HUDEP-2 (cell line): ENCODE measurements around the gene ARL5C.

Source experiments
- DNase-seq, 76 experiments: peaks; one replicate each; lab custom pipeline; 2025; ENCODE audit not compliant: unreplicated experiment in 76 of 76; lab: John Stamatoyannopoulos, UW

ARL5C gene, protein sequence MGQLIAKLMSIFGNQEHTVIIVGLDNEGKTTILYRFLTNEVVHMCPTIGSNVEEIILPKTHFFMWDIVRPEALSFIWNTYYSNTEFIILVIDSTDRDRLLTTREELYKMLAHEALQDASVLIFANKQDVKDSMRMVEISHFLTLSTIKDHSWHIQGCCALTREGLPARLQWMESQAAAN

DNA sequence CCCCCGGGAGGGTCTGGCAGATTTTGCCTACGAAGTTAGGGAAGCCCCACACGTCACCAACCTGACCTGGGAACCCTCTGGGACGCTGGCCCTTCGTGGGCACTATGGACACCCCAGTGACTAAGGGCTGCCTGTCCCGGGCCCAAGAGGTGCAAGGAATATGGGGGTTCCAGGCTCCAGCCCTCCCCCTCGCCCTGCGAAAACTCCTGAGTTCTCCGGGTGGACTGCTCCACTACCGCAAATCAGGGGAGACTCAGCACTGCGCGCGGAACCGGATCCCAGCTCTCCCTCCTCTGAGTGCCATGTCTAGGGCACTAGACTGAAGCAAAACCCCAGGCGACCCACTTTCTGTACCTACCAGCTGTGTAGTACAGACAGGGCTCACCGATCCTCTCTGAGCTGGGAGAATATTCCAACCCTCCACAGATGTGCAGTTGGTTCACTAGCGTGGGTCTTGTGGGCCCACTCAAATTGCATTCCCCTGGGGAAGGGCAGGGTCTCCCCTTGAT, at the start of gene ARL5C:
TSS of gene ARL5C (minus strand) at position 321 of the 509 bp plus-strand sequence. CDS start 401 bp downstream, outside the sequence.
- no peak for DNase-seq

DNA sequence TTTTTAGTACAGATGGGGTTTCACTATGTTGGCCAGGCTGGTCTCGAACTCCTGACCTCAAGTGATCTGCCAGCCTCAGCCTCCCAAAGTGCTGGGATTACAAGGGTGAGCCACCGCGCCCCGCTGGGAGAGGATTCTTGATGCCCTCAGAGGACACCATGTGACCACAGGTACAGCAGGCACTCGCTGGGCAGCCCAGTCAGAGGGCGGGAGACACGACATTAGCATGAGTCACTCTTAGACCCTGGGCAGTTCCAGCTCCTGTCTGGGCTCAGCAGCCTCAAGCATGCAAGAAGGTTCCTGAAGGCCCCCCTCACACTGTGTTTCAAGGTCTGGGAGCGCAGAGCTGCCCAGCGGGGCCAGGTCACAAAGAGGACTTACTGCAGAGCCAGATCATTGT, 47.9 kb upstream of the ARL5C start:
- peak in 2 of 76 experiments; percentile 8 to 31 for DNase-seq

DNA sequence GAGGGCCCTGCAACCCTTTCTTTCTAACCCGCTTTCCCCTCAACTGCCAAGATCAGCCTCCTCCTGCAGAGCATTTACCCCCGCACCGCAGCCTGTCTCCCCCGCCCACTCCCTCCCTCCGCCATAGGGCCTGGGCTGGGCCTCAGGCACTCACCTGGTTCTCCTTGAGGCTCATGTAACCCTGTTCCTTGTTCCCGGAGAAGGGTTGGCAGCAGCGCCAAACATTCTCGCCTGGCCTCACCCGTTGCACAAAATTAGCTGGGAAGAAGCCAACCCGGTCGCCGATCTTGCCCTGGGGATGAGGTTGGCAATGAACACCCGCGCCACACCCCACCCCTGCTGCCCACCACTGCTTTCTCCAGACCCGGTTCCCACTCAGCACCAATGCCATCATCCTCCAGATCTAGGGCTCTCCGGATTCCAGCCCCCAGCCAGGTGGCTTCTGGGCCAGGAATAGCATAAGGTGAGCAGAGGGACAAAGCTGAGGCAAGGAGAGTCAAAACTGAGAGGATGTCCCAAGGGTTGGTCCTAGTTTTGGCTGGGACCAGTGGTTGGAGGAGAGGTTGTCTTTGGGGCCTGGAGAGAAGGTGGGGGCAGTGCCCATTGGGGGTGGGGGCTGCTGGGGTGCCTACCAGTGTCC, 47.0 kb upstream of the ARL5C start:
- DNase-seq, result no peak

DNA sequence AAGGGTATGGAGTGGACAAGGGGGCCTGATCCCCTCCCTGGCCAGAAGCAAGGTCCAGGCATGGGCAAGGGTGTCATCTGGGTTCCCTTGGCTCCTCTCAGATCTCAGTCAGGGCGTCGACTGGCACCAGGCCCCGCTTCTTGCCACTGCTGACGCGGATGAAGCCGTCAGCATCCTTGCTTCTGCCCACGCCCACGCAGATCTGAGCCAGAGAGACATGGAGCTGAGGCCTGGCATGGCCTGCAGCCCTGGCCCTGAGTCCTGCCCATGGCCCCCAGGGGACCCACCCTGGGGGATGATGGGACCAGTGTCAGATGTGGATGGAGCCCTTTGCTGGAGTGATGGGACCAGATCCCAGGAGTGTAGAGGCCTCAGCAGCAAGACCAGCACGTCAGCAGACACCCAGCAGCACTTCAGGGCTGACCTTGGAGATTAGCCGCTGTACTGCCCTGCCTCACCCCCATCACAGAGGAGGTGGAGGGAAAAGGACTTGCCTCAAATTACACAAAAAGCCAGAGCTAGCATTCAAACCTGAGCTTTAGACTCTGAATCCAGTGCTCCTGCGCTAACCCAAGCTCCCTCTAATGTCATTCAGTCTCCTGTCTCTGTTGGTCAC, 46.3 kb upstream of the ARL5C start:
- DNase-seq, result peak in 4 of 76 experiments; percentile 21 to 30 (median 24)

DNA sequence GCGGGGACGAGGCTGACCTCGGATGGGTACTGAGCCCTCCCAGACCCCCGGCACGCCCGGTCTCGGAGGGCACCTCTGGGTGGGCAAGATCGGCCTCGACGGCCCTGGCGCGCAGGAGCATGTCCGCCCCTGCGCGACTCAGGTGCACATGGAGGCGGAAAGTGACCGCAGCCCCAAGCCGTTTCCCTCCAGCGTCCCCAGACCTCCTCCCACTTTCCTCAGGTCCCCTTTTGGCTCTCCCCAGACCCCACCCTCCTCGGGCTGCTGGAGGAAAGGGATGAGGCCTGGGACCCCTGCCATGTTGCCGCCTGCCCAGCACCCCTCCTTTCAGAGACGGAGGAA, 44.1 kb upstream of the ARL5C start:
- DNase-seq, result no peak

DNA sequence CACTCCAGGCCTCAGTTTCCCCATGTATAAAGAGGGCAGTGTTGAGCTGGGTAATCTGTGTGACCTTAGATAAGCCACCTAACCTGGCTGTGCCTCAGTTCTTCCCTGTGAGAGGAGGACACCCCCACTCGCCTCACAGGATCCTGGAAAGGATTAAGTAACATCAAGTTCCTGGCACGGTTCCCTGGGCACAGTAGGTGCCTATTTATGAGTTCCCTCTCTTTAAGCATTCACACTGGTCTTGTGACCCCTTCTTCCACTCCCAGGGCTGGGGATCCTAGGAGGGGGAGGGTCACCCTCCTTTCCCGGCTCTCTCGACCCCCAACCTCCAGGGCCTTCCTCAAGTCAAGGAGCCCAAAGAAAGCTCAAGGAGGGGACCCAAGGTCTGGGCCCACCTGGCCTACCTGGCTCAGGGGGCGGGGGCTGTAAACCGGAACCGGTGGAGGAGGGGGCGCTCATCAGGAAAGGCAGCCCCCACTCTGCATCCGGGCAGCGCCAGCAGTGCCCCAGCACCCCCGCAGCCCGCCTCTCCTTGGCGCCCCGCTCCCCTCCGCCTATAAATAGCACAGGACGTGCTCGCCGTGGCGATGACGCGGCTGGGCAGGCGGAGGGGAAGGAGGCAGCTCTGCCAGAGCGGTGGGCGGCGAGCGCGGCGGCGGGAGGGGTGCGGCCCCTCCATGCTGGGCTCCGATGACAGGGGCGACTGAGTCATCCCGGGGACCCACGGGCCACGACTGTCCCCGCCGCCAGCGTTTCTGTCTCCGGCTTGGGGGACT, 43.5 kb upstream of the ARL5C start:
- peak in 5 of 76 experiments; percentile 11 to 28 (median 15) for DNase-seq

DNA sequence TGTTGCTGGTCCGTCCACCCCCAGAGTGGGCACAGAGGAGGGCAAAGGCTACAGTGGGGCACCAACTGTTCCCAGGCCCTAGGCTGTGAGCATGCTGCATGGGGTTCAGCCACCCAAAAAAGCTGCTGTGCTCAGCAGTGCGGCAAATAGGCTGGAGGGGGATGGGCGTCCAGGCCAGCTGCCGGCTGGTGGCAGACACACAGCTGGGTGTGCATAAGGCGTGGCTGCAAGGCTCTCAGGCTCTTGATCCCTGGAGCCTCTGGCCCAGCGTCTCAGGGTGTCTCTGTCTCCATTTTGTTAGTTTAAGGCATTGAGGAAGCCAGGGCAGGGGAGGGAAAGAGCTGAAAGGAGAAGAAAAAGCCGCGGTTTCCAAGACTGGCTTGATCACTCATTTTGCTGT, 42.9 kb upstream of the ARL5C start:
- peak in 45 of 76 experiments; percentile 9 to 65 (median 42) for DNase-seq

DNA sequence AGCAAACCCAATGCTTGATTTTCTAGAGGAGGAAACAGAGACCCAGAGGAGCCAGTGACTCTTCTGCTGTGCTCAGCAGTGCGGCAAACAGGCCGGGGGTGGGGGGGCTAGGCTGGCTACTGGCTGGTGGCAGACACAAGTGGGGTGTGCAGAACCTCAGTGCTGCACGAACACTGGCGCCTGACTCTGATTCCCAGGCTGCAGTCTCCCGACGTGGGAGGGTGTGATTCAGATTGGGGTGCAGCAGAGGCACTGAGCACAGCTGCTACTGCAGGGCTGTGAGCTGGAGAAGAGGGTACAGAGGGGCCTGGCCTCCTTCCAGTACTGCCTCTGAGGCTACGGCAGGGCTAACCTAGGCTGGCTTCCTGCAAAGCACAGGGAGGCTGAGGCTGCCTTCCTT, 42.2 kb upstream of the ARL5C start:
- no peak for DNase-seq

DNA sequence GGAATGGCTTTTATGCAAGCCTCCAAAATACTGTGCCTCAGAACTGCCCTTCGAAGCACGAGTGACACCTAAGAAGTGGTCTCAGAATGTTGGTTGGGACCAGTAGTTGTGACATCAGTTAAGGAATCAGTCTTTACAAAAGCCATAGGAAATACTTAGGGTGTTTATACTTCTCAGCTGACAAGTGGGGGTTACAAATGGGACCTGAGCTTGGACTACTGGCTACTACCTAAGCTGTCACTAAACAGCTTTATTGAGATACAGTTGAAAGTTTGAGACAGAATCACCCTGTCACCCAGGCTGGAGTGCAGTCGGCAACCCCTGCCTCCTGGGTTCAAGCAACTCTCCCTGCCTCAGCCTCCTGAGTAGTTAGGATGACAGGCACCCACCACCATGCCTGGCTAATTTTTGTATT, 39.2 kb upstream of the ARL5C start:
- peak in 2 of 76 experiments; percentile 14 to 19 for DNase-seq

DNA sequence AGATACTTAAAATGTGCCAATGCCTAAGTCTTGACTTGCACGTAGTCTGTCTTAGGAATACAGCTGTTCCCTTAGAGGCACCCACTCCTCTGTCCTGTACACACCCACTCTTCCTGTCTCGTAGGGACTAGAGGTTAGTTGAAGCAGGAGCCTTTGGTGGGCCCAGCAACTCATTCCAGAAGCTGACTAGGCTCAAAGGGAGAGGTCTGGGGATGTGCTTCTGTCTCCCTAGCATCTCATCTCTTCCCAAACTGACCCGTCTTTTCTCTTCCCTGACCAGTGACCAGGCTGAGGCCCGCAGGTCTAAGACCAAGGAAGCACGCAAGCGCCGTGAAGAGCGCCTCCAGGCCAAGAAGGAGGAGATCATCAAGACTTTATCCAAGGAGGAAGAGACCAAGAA, 38.3 kb upstream of the ARL5C start:
- DNase-seq, result no peak

DNA sequence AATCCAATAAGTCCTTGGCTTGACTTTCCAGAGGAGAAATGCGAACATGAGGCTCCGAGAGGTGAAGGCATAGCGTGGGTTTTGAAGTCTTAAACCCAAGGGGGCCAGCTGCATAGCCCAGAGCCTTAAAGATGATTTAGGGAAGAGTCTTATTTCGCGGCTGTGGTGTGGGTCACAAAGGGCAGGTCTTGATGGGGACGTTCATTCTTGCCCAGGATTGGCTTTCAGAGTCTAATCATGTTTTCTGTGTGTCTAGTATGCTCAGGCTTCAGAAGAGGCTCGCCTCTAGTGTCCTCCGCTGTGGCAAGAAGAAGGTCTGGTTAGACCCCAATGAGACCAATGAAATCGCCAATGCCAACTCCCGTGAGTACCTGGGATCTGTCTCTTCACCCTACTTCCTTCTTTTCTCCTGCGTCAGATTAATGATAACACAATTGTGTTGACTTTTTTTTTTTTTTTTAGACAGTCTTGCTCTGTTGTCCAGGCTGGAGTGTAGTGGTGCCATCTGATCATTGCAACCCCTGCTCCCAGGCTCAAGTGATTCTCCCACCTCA, 35.1 kb upstream of the ARL5C start:
- DNase-seq, result peak in 4 of 76 experiments; percentile 10 to 21 (median 15)

DNA sequence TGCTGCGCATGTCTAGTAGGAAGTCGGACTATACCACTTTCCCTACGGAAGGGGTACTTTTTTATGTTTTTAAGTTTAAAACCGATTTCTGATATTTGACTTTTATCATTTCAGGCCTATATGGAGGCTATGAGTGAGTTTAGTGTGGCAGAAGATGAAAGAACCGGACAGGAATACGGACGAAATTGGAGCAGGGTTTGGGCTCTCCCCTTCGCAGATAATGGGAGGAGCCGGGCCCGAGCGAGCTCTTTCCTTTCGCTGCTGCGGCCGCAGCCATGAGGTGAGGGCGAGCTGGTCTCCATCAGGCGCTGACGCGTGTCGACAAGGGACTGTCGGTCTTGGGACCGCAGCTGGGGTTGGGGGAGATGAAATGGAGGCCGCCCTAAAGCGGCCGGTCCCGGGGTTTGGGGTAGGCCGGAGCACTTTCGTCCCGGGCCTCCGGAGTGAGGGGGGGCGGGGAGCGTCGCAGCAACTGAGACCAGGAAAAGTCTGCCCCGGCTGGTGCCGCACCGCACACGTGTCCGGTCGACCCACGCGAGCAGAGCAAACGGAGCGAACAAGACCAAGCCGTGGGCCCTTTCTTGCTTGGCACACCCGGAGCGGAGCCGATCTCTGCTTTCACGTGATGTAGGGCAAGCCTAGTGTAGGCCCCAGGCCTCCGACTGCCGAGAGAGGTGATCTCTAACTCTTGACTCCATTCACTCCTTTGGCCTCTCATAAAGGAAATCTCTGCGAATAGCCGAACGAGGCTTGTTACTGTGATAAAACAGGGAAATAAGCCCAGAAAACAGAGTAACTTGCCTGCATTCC, 34.3 kb upstream of the ARL5C start, which contains the start of gene RPL19:
TSS of gene RPL19 (plus strand) at position 214 of the 810 bp plus-strand sequence. CDS start at position 276, 62 bp downstream.
- peak in 55 of 76 experiments; percentile 24 to 88 (median 66) for DNase-seq

DNA sequence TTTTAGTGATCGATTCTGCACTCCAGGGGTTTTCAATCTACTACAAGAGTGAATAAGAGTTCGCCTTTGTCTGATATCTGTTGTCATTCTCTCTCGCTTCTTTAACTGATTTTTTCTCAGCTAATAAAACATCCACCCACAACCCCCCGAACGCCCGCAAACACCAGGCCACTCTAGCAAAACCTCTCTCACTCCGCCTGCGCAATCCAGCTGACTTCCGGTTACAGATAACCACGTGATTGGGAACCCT, 33.8 kb upstream of the ARL5C start:
- peak in 63 of 76 experiments; percentile 16 to 91 (median 81) for DNase-seq

DNA sequence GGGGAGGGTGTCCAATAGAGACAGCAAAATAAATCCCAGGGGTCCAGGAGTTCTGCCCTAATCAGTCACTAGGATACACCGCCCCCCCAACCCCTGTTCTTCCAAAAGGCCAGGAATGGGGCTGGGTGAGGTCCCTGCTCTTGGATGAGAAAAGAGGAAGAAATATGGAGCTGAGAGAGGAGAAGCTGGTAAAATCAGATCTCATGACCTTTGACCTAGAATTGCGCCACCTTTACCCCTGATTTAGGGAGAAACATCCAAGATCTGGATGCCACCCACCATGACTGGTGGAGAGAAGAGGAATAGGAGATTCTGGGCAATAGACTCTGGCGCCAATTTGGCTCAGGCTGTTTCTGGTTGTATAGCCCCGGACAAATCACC, 32.2 kb upstream of the ARL5C start:
- no peak for DNase-seq

DNA sequence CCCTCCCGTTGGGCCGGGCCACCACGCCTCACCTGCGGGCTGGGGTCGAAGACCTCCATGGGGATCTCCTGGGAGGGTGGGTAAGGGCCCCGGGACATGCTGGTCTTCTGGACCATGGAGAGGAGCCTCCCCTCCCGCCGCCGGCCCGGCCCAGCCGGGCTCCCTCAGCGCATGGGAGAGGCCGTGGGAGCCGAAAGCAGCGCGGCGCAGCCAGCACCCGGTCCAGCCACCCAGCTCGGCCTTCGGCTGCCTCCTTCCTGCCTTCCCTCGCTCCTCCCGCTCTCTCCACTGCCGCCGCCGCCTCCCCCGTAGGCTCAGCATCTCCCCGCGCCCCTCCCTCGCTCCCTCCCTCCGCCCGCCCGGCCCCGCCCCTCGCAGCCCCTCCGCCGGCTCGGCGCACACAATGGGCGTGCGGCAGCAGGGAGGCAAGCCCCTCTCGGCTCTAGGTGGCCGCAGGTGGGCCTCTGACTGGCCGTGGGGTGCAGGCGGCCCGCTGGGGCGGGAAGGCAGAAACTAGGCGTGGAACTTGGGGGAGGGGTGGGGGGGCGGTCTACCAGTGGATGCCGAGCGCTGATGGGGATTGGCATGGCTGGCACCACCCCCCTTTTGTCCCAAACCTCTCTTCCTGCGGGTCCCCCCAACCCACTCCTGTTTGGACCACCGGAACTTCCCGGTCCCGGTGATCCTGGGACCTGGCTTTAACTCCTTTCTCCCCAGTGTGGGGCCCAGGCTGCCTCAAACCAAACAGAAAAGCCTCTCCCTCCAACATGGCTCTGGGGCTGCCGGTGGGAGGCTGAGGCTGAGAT, 31.6 kb upstream of the ARL5C start, which contains the start of gene CACNB1:
TSS of gene CACNB1 (minus strand) at position 290 of the 806 bp plus-strand sequence. CDS start at position 116, 174 bp downstream.
- peak in 38 of 76 experiments; percentile 9 to 74 (median 42) for DNase-seq

DNA sequence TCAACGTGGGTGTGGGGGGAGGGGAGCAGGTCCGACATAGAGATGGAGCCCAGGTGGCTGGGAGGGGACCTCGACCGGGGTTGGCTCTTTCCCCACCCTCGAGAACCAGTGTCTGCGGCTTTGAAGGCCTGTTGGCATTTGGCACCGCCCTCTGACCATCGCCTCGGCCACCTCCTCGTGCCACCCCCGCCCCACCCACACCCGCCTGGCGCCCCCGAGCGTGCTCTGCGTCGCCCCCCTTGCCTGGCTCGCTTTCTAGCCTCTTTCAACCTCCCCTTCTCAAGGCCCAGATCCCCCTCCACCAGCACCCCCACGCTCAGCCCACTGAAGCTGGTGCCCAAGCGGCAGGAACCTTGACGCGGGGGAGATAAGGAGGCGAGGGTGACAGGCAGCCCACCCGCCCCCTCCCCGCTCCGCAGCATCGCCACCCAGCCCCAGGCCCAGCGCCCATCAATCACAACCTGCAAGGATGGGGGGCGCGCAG, 30.9 kb upstream of the ARL5C start:
- DNase-seq, result peak in 26 of 76 experiments; percentile 10 to 60 (median 34)

DNA sequence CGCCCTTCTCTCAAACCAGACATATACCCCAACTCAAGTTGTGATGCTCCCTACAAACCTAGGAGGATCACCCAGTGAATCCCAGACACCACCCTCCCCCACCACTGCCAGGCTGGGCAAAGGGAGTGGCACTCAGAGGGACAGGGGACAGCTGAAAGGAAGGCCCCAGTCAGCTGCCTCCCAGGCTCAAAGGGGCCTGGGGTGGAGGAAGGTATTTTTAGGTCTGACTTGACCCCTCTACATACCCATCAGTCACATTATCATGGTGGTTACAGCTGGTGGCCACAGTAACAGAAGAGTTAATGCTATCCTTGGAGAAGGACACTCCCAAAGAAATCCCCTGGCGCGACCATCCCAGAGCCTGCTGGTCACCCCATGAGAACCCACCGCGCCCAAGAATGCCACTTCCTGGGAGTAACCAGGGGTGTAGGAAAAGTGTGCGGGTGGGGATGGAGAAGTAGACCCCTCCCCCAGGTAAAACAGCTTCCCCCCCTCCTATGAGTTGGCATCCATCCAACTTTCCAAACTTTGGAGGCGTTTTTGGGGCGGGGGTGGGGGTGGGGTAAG, 30.4 kb upstream of the ARL5C start:
- no peak for DNase-seq

DNA sequence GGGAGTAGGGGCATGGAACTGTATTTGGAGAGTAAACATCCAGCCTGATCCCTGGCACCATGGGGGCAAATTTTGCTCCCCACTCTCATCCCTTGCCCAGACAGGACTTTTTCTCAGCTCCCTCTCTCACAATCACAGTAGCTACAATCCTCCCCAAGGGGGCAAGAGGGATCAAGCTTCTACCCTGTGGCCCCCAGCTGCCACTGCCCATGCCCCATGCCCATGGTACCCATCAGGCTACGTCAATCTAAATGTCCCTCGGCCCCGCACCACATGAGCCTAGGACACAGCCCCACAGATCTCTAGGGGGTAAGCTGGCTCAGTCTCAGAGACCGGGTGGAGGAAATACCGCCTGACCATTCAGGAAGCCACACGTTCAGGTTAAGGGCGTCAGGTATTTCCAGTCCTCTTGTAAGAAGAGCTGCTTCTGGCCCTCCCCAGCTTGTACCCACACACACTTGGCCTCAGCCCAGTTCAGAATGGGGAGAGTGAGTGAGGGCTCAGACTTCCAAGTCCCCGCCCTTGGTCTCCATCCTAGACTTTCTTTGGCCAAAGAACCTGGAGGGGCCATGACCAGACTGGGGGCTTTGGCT, 29.7 kb upstream of the ARL5C start:
- DNase-seq, result peak in 1 of 76 experiments; percentile 12
